ENCODE results near the gene MYL10. TPM values are rescaled to one million over a fixed set of nuclear protein-coding genes. Genes with fewer than 3 reads are reported as not detected.

The MYL10 gene
- polyA plus RNA-seq, 1 of the 3 experiments (the other 2 are of a cell fraction) = not detected

DNA sequence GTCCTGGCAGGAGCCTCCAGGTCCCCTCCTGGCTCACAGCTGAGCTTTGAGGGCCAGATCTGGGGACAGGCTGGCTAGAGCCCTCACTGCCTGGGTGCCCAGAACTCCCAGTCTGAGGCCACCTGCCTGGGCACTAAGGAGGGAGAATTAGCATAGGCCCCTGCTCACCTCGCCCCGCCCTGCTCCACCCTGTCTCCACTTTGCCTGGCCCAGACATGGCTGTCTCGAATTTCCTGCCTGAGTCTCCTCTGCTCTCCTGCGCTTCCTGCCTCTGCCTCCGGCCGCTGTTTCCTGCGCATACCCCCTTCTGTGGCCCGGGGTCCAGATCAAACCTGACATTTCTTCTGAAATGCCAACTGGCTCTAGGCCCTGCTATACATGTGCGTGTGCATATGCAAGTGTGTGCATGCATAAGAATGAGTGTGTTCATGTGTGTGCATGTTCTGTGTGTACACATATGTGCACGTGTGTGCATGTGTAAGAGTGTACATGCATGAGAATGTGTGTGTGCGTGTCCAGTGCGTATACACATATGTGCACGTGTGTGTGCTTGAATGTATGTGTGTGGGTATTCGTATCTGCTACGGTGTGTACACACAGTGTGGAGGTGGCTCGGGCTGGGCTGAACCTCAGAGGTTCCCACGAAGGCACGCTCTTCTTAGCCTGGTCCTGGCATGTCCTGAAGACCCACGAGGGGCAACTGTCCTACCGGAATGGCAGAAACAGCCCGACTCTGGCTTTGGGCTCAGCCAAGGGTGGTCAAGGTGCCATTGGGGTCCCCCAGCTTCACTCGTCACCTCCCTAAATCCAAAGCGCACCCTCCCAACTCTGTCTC is 64.9 kb downstream of the MYL10 start:
- CTCF ChIA-PET = interaction anchor here (2.0 to 2.5 kb wide), 2 partner anchors 21 to 38 kb away, joined by 8 to 18 read pairs; no protein-coding TSS in a partner anchor

More for the DNA sequence above, 64.9 kb downstream of the MYL10 start:
- POLR2A ChIA-PET = no interaction called here
- Histone ChIP-seq H3F3A (replicated peaks; ENCODE audit: insufficient read depth) (no peaks in the 10 kb centered on the region), H3K4me2 (no peak overlapping the region), H3K36me3 (replicated peaks in 1 of 2; ENCODE audit: control insufficient read depth in 1 of 2, insufficient read depth in 2 of 2, low read length in 1 of 2) (no peaks in the 10 kb centered on the region), H3K9me3 (no peaks in the 10 kb centered on the region; the same call in 1 of the 2 replicates), H3K27ac (ENCODE audit: low read depth in 2 of 2, low read length in 1 of 2) (no peak overlapping the region), H3K9ac (no peak overlapping the region), H3K4me3 (ENCODE audit: low read depth in 2 of 2, low read length in 1 of 2) (no peak overlapping the region), H4K20me1 (ENCODE audit: insufficient read depth) (no peaks in the 10 kb centered on the region), H3K27me3 (ENCODE audit: insufficient read depth) (0 out of 2 replicates have a peak, but pooled peaks cover 5% of the 10 kb centered on the region), H3K9me2 (no peaks in the 10 kb centered on the region), H2AFZ (ENCODE audit: low read depth) (no peak overlapping the region), H3K4me1 (ENCODE audit: control insufficient read depth in 1 of 2, insufficient read depth in 2 of 2, low read depth in 1 of 2, low read length in 1 of 2) (no peaks in the 10 kb centered on the region; a peak in 1 of 4 replicates), H3K79me2 (ENCODE audit: insufficient read depth) (no peaks in the 10 kb centered on the region)
- TF ChIP-seq JUND (IDR thresholded peaks at IDR 0.05) (no peak), TEAD4 (IDR thresholded peaks at IDR 0.05; ENCODE audit: borderline replicate concordance, insufficient read depth) (no peak), TCF12 (IDR thresholded peaks at IDR 0.05) (no peak), MEF2A (IDR thresholded peaks at IDR 0.05; ENCODE audit: borderline replicate concordance, low read depth) (no peak)
- TF ChIP-seq, protein P1, sequence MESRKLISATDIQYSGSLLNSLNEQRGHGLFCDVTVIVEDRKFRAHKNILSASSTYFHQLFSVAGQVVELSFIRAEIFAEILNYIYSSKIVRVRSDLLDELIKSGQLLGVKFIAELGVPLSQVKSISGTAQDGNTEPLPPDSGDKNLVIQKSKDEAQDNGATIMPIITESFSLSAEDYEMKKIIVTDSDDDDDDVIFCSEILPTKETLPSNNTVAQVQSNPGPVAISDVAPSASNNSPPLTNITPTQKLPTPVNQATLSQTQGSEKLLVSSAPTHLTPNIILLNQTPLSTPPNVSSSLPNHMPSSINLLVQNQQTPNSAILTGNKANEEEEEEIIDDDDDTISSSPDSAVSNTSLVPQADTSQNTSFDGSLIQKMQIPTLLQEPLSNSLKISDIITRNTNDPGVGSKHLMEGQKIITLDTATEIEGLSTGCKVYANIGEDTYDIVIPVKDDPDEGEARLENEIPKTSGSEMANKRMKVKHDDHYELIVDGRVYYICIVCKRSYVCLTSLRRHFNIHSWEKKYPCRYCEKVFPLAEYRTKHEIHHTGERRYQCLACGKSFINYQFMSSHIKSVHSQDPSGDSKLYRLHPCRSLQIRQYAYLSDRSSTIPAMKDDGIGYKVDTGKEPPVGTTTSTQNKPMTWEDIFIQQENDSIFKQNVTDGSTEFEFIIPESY (IDR thresholded peaks at IDR 0.05; ENCODE audit: borderline replicate concordance, low read depth) = no peak
- no peak for DNase-seq
- WGBS (ENCODE audit: low lambda C conversion rate) = 87% methylated on average over 23 of the region's 23 CpGs

Other genes starting within 250 kb of the MYL10 start
- 47.0 and 68.6 TPM in 2 replicates for gene CUX1, start 188.3 kb upstream of the MYL10 start, polyA plus RNA-seq (2012; rRNA removed)